ENCODE measurements around the gene BTBD7. TPM values are rescaled to one million over a fixed set of nuclear protein-coding genes. Genes with fewer than 3 reads are reported as not detected.

The BTBD7 gene
- total RNA-seq, 1 donor from 2014 or later: 53.2 TPM

DNA sequence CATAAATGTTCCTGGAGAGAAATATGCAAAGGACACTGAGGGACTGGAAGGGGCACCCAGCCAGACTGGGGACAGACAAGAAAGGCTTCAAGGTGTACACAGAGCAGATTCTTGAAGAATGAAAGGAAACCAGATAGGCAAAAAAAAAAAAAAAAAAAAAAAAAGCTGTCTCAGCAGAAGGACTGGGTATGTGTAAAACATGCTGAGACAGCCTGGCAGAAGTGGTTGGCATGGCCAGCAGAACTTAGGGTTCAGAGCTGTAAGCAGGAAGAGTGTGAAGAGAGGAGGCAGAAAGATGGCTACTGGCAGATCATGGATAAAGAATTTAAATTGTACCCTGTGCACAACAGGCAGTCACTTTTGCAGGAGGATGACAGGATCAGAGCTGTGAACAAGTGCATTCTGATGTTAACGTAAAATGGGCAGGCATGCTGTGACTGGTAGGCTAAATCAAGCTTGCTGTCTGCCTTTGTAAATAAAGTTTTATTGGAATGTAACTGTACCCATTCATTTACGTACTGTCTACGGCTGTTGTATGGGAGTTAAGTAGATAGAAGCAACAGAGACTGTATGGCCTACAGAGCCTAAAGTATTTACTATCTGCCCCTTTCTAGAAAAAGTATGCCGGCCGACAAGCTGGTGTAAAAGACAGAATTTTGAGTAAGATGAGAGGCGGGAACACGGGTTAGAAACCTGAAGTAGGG is 83.6 kb downstream of the BTBD7 start:
- Mint-ChIP-seq H3K4me1 (ENCODE audit: low read depth, unreplicated experiment) (no peaks in the 10 kb centered on the region), H3K4me3 (ENCODE audit: unreplicated experiment) (no peak overlapping the region), H3K9me3 (ENCODE audit: unreplicated experiment) (no peaks in the 10 kb centered on the region), H3K27ac (ENCODE audit: unreplicated experiment) (no peak overlapping the region), H3K36me3 (ENCODE audit: low read depth, unreplicated experiment) (peaks cover 4% of the 10 kb centered on the region), H3K27me3 (ENCODE audit: low read depth, unreplicated experiment) (no peaks in the 10 kb centered on the region)
- Histone ChIP-seq H3K79me2 (ENCODE audit: insufficient read depth, low read length) (no peaks in the 10 kb centered on the region), H3K36me3 (ENCODE audit: insufficient read depth, low read length) (peaks cover 30% of the 10 kb centered on the region), H4K20me1 (ENCODE audit: insufficient read depth, low read length) (peaks cover 4% of the 10 kb centered on the region), H3K9me3 (ENCODE audit: insufficient read depth, low read depth, low read length) (no peaks in the 10 kb centered on the region), H3K27me3 (ENCODE audit: insufficient read depth, low read length) (no peaks in the 10 kb centered on the region), H3K4me2 (ENCODE audit: low read length) (no peak overlapping the region), H2AFZ (ENCODE audit: low read depth, low read length) (no peak overlapping the region), H3K4me1 (ENCODE audit: insufficient read depth, low read length) (no peaks in the 10 kb centered on the region), H3K9ac (ENCODE audit: low read length) (no peak overlapping the region), H3K4me3 (ENCODE audit: insufficient read depth, low read depth, low read length) (no peak overlapping the region), H3K27ac (ENCODE audit: low read depth, low read length) (no peak overlapping the region)
- no peak for FAIRE-seq
- TF ChIP-seq, protein P1, sequence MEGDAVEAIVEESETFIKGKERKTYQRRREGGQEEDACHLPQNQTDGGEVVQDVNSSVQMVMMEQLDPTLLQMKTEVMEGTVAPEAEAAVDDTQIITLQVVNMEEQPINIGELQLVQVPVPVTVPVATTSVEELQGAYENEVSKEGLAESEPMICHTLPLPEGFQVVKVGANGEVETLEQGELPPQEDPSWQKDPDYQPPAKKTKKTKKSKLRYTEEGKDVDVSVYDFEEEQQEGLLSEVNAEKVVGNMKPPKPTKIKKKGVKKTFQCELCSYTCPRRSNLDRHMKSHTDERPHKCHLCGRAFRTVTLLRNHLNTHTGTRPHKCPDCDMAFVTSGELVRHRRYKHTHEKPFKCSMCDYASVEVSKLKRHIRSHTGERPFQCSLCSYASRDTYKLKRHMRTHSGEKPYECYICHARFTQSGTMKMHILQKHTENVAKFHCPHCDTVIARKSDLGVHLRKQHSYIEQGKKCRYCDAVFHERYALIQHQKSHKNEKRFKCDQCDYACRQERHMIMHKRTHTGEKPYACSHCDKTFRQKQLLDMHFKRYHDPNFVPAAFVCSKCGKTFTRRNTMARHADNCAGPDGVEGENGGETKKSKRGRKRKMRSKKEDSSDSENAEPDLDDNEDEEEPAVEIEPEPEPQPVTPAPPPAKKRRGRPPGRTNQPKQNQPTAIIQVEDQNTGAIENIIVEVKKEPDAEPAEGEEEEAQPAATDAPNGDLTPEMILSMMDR (IDR thresholded peaks at IDR 0.05; ENCODE audit: insufficient read depth, low read depth, low read length): no peak
- no peak for TF ChIP-seq EZH2 (IDR thresholded peaks at IDR 0.05; ENCODE audit: insufficient read depth, low read length)
- DNase-seq (ENCODE audit: low read depth): no peak

DNA sequence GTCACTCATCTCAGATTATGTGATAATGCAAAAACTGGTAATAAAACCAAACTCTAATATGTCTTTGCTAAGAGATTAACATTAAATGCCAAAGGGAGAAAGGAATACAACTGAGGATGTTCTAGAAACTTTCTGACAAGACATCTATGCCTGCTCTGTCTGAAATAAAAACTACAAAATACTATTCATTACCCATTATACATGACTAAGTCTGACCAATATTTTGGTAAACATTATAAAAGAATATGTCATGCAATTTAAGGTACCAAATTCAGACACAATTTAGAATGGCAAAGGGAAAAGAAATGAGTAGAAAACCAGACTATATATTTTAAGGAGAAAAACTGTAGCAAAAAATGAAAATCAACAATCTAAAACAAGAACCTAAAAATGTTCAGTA is 86.3 kb downstream of the BTBD7 start:
- no peak overlapping the region for H3K4me3 Mint-ChIP-seq (ENCODE audit: unreplicated experiment)
- DNase-seq (ENCODE audit: low read depth) (no peak), FAIRE-seq (no peak)
- H3K27me3 Mint-ChIP-seq (ENCODE audit: low read depth, unreplicated experiment): no peaks in the 10 kb centered on the region
- H3K4me3 ChIP-seq (ENCODE audit: insufficient read depth, low read depth, low read length): no peak overlapping the region
- no peaks in the 10 kb centered on the region for H3K27me3 ChIP-seq (ENCODE audit: insufficient read depth, low read length)
- no peaks in the 10 kb centered on the region for H3K79me2 ChIP-seq (ENCODE audit: insufficient read depth, low read length)
- H3K9me3 Mint-ChIP-seq (ENCODE audit: unreplicated experiment): no peaks in the 10 kb centered on the region
- H3K27ac ChIP-seq (ENCODE audit: low read depth, low read length): no peak overlapping the region
- peaks cover 15% of the 10 kb centered on the region for H3K36me3 Mint-ChIP-seq (ENCODE audit: low read depth, unreplicated experiment)
- H4K20me1 ChIP-seq (ENCODE audit: insufficient read depth, low read length): peaks cover 4% of the 10 kb centered on the region
- H3K4me2 ChIP-seq (ENCODE audit: low read length): no peak overlapping the region
- TF ChIP-seq, protein P1 (IDR thresholded peaks at IDR 0.05; ENCODE audit: insufficient read depth, low read depth, low read length): no peak
- no peak for TF ChIP-seq EZH2 (IDR thresholded peaks at IDR 0.05; ENCODE audit: insufficient read depth, low read length)
- peaks cover 31% of the 10 kb centered on the region for H3K36me3 ChIP-seq (ENCODE audit: insufficient read depth, low read length)
- H3K9me3 ChIP-seq (ENCODE audit: insufficient read depth, low read depth, low read length): no peaks in the 10 kb centered on the region
- H3K4me1 ChIP-seq (ENCODE audit: insufficient read depth, low read length): no peaks in the 10 kb centered on the region
- H3K9ac ChIP-seq (ENCODE audit: low read length): no peak overlapping the region
- H3K27ac Mint-ChIP-seq (ENCODE audit: unreplicated experiment): no peak overlapping the region
- no peaks in the 10 kb centered on the region for H3K4me1 Mint-ChIP-seq (ENCODE audit: low read depth, unreplicated experiment)
- H2AFZ ChIP-seq (ENCODE audit: low read depth, low read length): no peak overlapping the region

DNA sequence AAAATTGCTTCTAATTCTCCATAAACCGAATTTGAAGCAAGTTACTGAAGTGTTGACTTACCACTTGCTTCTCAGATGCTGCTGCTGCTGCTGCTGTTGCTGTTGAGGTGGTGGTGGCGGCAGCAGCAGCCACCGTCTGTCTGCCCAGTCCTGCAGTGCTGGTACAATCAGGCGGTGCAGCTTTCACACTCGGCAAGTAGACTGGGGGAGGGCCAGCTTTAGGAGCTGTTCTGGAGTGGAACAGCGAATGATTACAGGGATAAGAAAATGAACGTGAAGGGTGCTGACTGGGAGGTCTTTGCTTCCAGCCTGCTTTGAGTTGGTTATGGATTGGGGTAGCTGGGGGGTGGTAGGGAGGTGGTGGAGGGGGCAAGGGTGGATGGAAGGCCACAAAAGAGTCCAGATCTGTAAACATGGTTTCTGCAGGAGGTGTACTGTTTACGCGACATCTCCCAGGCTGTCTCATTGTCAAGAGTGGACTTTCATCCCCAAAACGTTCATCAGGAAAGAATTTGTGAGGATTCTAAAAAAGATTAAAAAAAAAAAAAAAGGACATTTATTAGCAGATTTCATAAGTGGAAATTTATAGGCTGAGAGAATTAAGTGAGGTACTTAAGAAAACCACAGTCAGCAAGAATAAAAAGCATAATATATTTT is 86.9 kb downstream of the BTBD7 start:
- no peak overlapping the region for H3K27ac Mint-ChIP-seq (ENCODE audit: unreplicated experiment)
- Histone ChIP-seq H3K4me2 (ENCODE audit: low read length) (no peak overlapping the region), H3K27me3 (ENCODE audit: insufficient read depth, low read length) (no peaks in the 10 kb centered on the region), H3K4me1 (ENCODE audit: insufficient read depth, low read length) (peaks cover 1% of the 10 kb centered on the region), H3K4me3 (ENCODE audit: insufficient read depth, low read depth, low read length) (no peak overlapping the region), H3K36me3 (ENCODE audit: insufficient read depth, low read length) (peaks cover 28% of the 10 kb centered on the region), H3K27ac (ENCODE audit: low read depth, low read length) (no peak overlapping the region), H2AFZ (ENCODE audit: low read depth, low read length) (no peak overlapping the region), H3K9me3 (ENCODE audit: insufficient read depth, low read depth, low read length) (no peaks in the 10 kb centered on the region), H3K9ac (ENCODE audit: low read length) (no peak overlapping the region), H4K20me1 (ENCODE audit: insufficient read depth, low read length) (peaks cover 4% of the 10 kb centered on the region), H3K79me2 (ENCODE audit: insufficient read depth, low read length) (no peaks in the 10 kb centered on the region)
- H3K4me1 Mint-ChIP-seq (ENCODE audit: low read depth, unreplicated experiment): peaks cover under 1% of the 10 kb centered on the region
- H3K9me3 Mint-ChIP-seq (ENCODE audit: unreplicated experiment): no peaks in the 10 kb centered on the region
- H3K4me3 Mint-ChIP-seq (ENCODE audit: unreplicated experiment): no peak overlapping the region
- H3K27me3 Mint-ChIP-seq (ENCODE audit: low read depth, unreplicated experiment): no peaks in the 10 kb centered on the region
- TF ChIP-seq EZH2 (IDR thresholded peaks at IDR 0.05; ENCODE audit: insufficient read depth, low read length): no peak
- TF ChIP-seq, protein P1 (IDR thresholded peaks at IDR 0.05; ENCODE audit: insufficient read depth, low read depth, low read length): no peak
- DNase-seq (ENCODE audit: low read depth): peak; percentile 22
- FAIRE-seq: no peak
- peaks cover 15% of the 10 kb centered on the region for H3K36me3 Mint-ChIP-seq (ENCODE audit: low read depth, unreplicated experiment)

All from astrocyte (in vitro differentiated cells and primary cell).